Osteoblast (primary cell): ENCODE results near the gene IL12A. TPM values are rescaled to one million over a fixed set of nuclear protein-coding genes. Genes with fewer than 3 reads are reported as not detected.

Source experiments
- DNase-seq: peaks from one replicate; pipeline ENCODE4 v3.0.0; 2011; ENCODE audit warnings: low spot score, mixed read lengths; ENCODE audit not compliant: insufficient read length; ENCODE audit errors: missing footprints
- H2AFZ ChIP-seq: 2 replicates; pipeline ENCODE4 v1.6.0; 2011; ENCODE audit warnings: mild to moderate bottlenecking, low read length
- H3K27ac ChIP-seq: 2 replicates; pipeline ENCODE4 v1.5.1; 2011; ENCODE audit warnings: mild to moderate bottlenecking, low read depth, low read length, moderate library complexity
- H3K27me3 ChIP-seq: 2 replicates; pipeline ENCODE4 v1.6.0; 2012; ENCODE audit warnings: mild to moderate bottlenecking, control low read depth, inconsistent platforms, low read length, moderate library complexity; ENCODE audit not compliant: insufficient read depth
- H3K36me3 ChIP-seq: 2 replicates; pipeline ENCODE4 v1.5.1; 2011; ENCODE audit warnings: mild to moderate bottlenecking, low read length, control low read depth, moderate library complexity; ENCODE audit not compliant: insufficient read depth
- H3K4me1 ChIP-seq: 2 replicates; pipeline ENCODE4 v1.5.1; 2011; ENCODE audit warnings: mild to moderate bottlenecking, low read length, control low read depth, moderate library complexity; ENCODE audit not compliant: insufficient read depth
- H3K4me2 ChIP-seq: 2 replicates; pipeline ENCODE4 v1.6.0; 2011; ENCODE audit warnings: mild to moderate bottlenecking, low read length; ENCODE audit not compliant: insufficient read depth
- H3K4me3 ChIP-seq: fragments of 200-600 bp; sonication (generic); 3 replicates; pipeline ENCODE4 v1.5.1; 2012; ENCODE audit warnings: mild to moderate bottlenecking, low read length, inconsistent platforms; ENCODE audit not compliant: insufficient read depth
- H3K79me2 ChIP-seq: 2 replicates; pipeline ENCODE4 v1.6.0; 2012; ENCODE audit warnings: mild to moderate bottlenecking, low read length, control low read depth, inconsistent platforms; ENCODE audit not compliant: insufficient read depth
- H3K9me3 ChIP-seq: 2 replicates; pipeline ENCODE4 v1.5.1; 2011; ENCODE audit warnings: low read depth, low read length, control low read depth
- H4K20me1 ChIP-seq: 2 replicates; pipeline ENCODE4 v1.6.0; 2012; ENCODE audit warnings: mild to moderate bottlenecking, low read length, control low read depth; ENCODE audit not compliant: insufficient read depth
- total RNA-seq: library from RNA; depleted of rRNA; stranded (reverse); fragments of >200 nt; gene quantifications from 2 replicates; pipeline ENCODE4 v1.2.3, GENCODE V29; 2012
- TF ChIP-seq, protein P1 (sequence below): IDR thresholded peaks from 2 replicates; pipeline ENCODE4 v1.5.1; 2011; ENCODE audit warnings: mild to moderate bottlenecking, low read depth, low read length, moderate library complexity; ENCODE audit errors: extremely low read depth

Gene IL12A
- total RNA-seq, 1 donor: 4.7 TPM

DNA sequence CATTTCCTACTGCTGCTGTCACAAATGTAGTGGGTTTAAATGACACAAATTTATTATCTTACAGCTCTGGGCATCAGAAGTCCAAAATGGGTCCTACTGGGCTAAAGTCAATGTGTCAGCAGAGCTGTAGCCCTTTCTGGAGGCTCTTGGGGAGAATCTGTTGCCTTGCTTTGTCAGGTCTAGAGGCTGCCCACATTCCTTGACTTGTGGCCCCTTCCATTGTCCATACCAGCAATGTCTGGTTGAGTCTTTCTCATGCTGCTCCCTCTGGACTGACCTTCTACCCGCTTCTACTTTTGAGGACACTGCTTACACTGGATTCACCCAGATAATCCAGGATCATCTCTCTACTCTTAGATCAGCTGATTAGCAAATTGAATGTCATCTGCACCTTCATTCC, 3.0 kb downstream of the IL12A start:
- Histone ChIP-seq H3K36me3 (peaks cover 9% of the 10 kb centered on the region), H4K20me1 (no peaks in the 10 kb centered on the region), H3K27ac (no peak overlapping the region)

DNA sequence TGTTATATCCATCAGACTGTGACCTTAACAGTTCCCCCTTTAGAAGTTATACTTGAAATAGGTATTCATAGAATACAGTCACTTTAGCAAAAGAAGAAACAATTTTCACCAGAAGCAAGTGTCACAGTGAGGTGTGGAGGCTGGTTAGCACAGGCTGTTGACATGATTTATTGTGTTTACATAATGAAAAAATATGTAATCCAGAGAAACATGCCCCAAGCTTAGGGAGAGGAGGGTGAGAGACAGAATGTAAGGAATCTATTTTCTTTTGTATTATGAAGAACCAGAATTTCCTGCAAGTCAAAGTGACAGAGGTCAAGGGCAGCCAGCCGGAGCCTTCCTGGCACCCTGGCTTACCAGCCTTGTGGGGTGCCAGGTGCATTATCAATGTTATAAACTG, 4.0 kb downstream of the IL12A start:
- H3K79me2 ChIP-seq: no peaks in the 10 kb centered on the region
- no peak overlapping the region for H2AFZ ChIP-seq
- no peaks in the 10 kb centered on the region for H4K20me1 ChIP-seq
- H3K9me3 ChIP-seq: no peaks in the 10 kb centered on the region
- TF ChIP-seq, protein P1, sequence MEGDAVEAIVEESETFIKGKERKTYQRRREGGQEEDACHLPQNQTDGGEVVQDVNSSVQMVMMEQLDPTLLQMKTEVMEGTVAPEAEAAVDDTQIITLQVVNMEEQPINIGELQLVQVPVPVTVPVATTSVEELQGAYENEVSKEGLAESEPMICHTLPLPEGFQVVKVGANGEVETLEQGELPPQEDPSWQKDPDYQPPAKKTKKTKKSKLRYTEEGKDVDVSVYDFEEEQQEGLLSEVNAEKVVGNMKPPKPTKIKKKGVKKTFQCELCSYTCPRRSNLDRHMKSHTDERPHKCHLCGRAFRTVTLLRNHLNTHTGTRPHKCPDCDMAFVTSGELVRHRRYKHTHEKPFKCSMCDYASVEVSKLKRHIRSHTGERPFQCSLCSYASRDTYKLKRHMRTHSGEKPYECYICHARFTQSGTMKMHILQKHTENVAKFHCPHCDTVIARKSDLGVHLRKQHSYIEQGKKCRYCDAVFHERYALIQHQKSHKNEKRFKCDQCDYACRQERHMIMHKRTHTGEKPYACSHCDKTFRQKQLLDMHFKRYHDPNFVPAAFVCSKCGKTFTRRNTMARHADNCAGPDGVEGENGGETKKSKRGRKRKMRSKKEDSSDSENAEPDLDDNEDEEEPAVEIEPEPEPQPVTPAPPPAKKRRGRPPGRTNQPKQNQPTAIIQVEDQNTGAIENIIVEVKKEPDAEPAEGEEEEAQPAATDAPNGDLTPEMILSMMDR: no peak
- H3K4me2 ChIP-seq: no peak overlapping the region
- H3K36me3 ChIP-seq: peaks cover 9% of the 10 kb centered on the region
- no peaks in the 10 kb centered on the region for H3K27me3 ChIP-seq
- H3K4me1 ChIP-seq: peaks cover 44% of the 10 kb centered on the region
- DNase-seq: no peak
- H3K4me3 ChIP-seq: no peak overlapping the region
- no peak overlapping the region for H3K27ac ChIP-seq

More for the DNA sequence above, 3.0 kb downstream of the IL12A start:
- H3K27me3 ChIP-seq: no peaks in the 10 kb centered on the region
- no peak overlapping the region for H2AFZ ChIP-seq
- no peaks in the 10 kb centered on the region for H3K9me3 ChIP-seq
- no peaks in the 10 kb centered on the region for H3K79me2 ChIP-seq
- peaks cover 51% of the 10 kb centered on the region for H3K4me1 ChIP-seq
- DNase-seq: no peak
- no peak overlapping the region for H3K4me3 ChIP-seq
- no peak overlapping the region for H3K4me2 ChIP-seq
- TF ChIP-seq, protein P1: no peak

DNA sequence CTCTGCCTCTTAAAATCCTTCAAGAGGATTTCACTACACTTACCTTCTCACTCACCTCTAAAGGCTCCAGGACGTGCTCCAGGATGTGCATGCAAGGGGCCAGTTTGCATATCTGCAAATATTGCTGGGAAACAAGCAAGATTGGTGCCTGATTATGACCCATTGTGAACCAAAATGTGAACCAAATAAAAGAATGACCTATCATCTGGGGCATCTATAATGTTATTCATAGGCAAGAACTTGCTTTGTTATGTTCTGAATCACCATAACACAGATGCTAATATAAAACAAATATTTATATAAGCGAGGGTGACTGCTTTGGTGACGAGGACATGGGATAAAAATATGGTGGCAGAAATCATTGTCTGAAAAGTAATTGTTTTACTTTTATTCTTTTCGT, 5.5 kb downstream of the IL12A start:
- Histone ChIP-seq H3K36me3 (peaks cover 9% of the 10 kb centered on the region), H2AFZ (no peak overlapping the region), H3K27me3 (no peaks in the 10 kb centered on the region), H3K4me3 (no peak overlapping the region), H3K9me3 (no peaks in the 10 kb centered on the region), H3K27ac (peak overlapping the region; percentile 43), H3K79me2 (no peaks in the 10 kb centered on the region), H3K4me2 (no peak overlapping the region), H3K4me1 (peaks cover 34% of the 10 kb centered on the region), H4K20me1 (no peaks in the 10 kb centered on the region)
- TF ChIP-seq, protein P1: no peak
- no peak for DNase-seq

DNA sequence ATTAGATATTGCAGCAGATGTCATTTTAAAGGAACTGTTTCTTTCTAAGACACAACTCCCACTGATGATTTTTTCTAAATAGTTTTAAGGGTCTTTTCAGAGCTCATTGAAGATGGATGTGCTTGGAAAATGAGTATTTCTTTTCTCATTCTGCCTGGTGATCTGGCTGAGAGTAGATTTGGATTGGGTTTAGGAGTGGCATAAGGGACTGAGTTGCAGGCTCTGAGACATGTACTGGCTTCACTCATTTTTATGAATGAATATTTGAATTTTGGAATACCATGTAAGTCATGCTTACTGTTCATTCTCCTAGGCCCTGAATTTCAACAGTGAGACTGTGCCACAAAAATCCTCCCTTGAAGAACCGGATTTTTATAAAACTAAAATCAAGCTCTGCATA, 6.5 kb downstream of the IL12A start:
- TF ChIP-seq, protein P1: no peak
- H3K79me2 ChIP-seq: no peaks in the 10 kb centered on the region
- H3K4me2 ChIP-seq: no peak overlapping the region
- H3K27me3 ChIP-seq: no peaks in the 10 kb centered on the region
- H2AFZ ChIP-seq: no peak overlapping the region
- no peak overlapping the region for H3K27ac ChIP-seq
- H3K4me1 ChIP-seq: peaks cover 24% of the 10 kb centered on the region
- no peak for DNase-seq
- H4K20me1 ChIP-seq: no peaks in the 10 kb centered on the region
- H3K36me3 ChIP-seq: peaks cover 9% of the 10 kb centered on the region
- no peaks in the 10 kb centered on the region for H3K9me3 ChIP-seq
- H3K4me3 ChIP-seq: no peak overlapping the region
